GM21737 (cell line): ENCODE data around the gene STAT1.
A peak's percentile ranks its signal among the peaks of the same experiment; 100 is the strongest.

ENCODE experiments used
- ATAC-seq: cut with Tn5 transposase; IDR thresholded peaks from one replicate; pipeline ENCODE4 v1.9.1; 2021; ENCODE audit warnings: mild to moderate bottlenecking, moderate library complexity; ENCODE audit not compliant: unreplicated experiment

STAT1 gene

GRCh38 chr2:191013932-191014652 is at the start of gene STAT1:
Gene STAT1 (minus strand): TSS chr2:191014171. CDS start chr2:191010003, 4,168 bp downstream.
- ATAC-seq, result peak; percentile 76

- no peak for ATAC-seq
Measured at GRCh38 chr2:191063584-191063983, 49.6 kb upstream of the STAT1 start.

GRCh38 chr2:191061381-191061980 is 47.5 kb upstream of the STAT1 start:
- no peak for ATAC-seq

- no peak for ATAC-seq
Measured at GRCh38 chr2:191059308-191059707, 45.3 kb upstream of the STAT1 start.

- ATAC-seq, result no peak
Measured at GRCh38 chr2:191056228-191056627, 42.3 kb upstream of the STAT1 start.

GRCh38 chr2:191053256-191053655 is 39.3 kb upstream of the STAT1 start:
- no peak for ATAC-seq

GRCh38 chr2:191051825-191052778 is 38.1 kb upstream of the STAT1 start:
- ATAC-seq, result peak; percentile 60

GRCh38 chr2:191051177-191051576 is 37.2 kb upstream of the STAT1 start:
- ATAC-seq, result no peak

- no peak for ATAC-seq
Measured at GRCh38 chr2:191050640-191050987, 36.6 kb upstream of the STAT1 start.

GRCh38 chr2:191049728-191050639 is 36.0 kb upstream of the STAT1 start:
- no peak for ATAC-seq

- no peak for ATAC-seq
Measured at GRCh38 chr2:191048073-191048472, 34.1 kb upstream of the STAT1 start.

GRCh38 chr2:191045141-191045540 is 31.2 kb upstream of the STAT1 start:
- ATAC-seq, result no peak

- no peak for ATAC-seq
Measured at GRCh38 chr2:191043438-191043837, 29.5 kb upstream of the STAT1 start.

- no peak for ATAC-seq
Measured at GRCh38 chr2:191041418-191042161, 27.6 kb upstream of the STAT1 start.

GRCh38 chr2:191039616-191040015 is 25.6 kb upstream of the STAT1 start:
- no peak for ATAC-seq

- no peak for ATAC-seq
Measured at GRCh38 chr2:191038741-191039140, 24.8 kb upstream of the STAT1 start.

- no peak for ATAC-seq
Measured at GRCh38 chr2:191038241-191038725, 24.3 kb upstream of the STAT1 start.

GRCh38 chr2:191037351-191037750 is 23.4 kb upstream of the STAT1 start:
- ATAC-seq, result no peak

GRCh38 chr2:191036363-191036762 is 22.4 kb upstream of the STAT1 start:
- no peak for ATAC-seq
